Activated CD4-positive, alpha-beta T cell treated with anti-CD3 and anti-CD28 coated beads, Interleukin-2, amount 10 ng/mL, durations not matched to agents 24 days and 14 days (primary cell): ENCODE data around the gene TRIO. TPM values are rescaled to one million over a fixed set of nuclear protein-coding genes. Genes with fewer than 3 reads are reported as not detected.

Source experiments
- DNase-seq: peaks from one replicate; pipeline ENCODE4 v3.0.0; 2022
- H3K27ac Mint-ChIP-seq: one replicate; pipeline ENCODE4 v1.8.0; 2022; ENCODE audit warnings: mild to moderate bottlenecking, mixed read lengths
- H3K27me3 Mint-ChIP-seq: one replicate; pipeline ENCODE4 v1.8.0; 2022; ENCODE audit warnings: mixed read lengths
- H3K36me3 Mint-ChIP-seq: one replicate; pipeline ENCODE4 v1.8.0; 2022; ENCODE audit warnings: low read depth, mild to moderate bottlenecking, mixed read lengths
- H3K4me1 Mint-ChIP-seq: one replicate; pipeline ENCODE4 v1.8.0; 2021; ENCODE audit warnings: mixed read lengths
- H3K4me3 Mint-ChIP-seq: one replicate; pipeline ENCODE4 v1.8.0; 2022; ENCODE audit warnings: mild to moderate bottlenecking, moderate library complexity, mixed read lengths
- H3K9me3 Mint-ChIP-seq: one replicate; pipeline ENCODE4 v1.8.0; 2021; ENCODE audit warnings: mixed read lengths
- intact Hi-C: fragments of 100-400 bp; cut with micrococcal nuclease; formaldehyde crosslinking; loops from one replicate; pipeline ENCODE4 v1.15.1; 2023
- total RNA-seq: library from RNA; stranded (reverse); gene quantifications from 2 replicates; pipeline ENCODE4 v1.2.3, GENCODE V29; 2022

TRIO gene
- total RNA-seq, 1 donor from 2014 or later, result 14.0 TPM

DNA sequence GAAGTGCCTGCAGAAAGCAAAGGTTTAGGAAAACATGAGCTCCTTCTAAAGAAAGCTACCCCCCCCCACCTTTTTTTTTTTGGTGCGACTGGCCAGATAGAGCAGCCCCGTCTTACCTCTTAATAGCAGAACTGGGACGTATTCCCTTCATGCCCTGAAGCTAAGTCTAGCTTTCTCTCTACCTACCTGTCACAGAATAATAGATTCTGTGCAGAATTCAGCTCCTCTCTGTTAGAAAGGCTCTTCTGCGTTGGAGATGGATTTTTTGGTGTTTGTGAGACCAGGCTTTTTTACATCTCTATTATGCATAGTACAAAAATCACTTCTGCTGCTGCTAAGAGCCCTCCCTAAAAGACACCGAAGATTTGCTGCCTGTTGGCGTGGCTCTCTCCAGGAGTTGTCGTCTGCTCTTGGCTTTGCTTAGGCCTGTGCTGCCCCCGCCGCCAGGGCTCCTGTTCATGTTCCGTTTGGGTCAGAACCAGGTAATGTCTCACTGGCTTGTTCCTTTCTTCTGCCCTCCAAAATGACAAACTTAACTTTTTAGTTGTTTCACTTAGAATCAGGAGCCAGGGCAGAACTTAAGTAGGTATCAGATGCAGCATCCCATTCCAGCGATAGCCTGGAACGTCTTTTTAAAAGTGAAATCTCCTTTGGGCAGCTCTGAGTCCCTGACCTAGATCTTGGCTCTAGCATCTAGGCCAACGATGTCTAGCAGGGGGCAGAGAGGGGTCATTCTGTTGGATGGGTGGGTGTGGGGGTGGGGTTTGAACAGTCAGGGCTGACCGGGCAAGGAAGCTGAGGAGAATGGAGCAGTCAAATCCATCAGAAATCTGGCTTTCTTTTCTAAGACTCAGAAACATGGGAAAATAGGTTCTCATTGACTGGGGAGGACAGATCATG is 2.5 kb downstream of the TRIO start:
- H3K4me3 Mint-ChIP-seq, result peak overlapping the region; percentile 87
- H3K9me3 Mint-ChIP-seq, result peaks cover 4% of the 10 kb centered on the region
- H3K36me3 Mint-ChIP-seq, result peaks cover 4% of the 10 kb centered on the region
- DNase-seq, result no peak
- peaks cover 62% of the 10 kb centered on the region for H3K27me3 Mint-ChIP-seq
- H3K4me1 Mint-ChIP-seq, result peaks cover 10% of the 10 kb centered on the region
- intact Hi-C loops, result loop anchor here (10.0 kb wide), 2 partner anchors 519 to 729 kb away; partner anchors contain the start of genes ANKH and OTULIN
- H3K27ac Mint-ChIP-seq, result no peak overlapping the region

DNA sequence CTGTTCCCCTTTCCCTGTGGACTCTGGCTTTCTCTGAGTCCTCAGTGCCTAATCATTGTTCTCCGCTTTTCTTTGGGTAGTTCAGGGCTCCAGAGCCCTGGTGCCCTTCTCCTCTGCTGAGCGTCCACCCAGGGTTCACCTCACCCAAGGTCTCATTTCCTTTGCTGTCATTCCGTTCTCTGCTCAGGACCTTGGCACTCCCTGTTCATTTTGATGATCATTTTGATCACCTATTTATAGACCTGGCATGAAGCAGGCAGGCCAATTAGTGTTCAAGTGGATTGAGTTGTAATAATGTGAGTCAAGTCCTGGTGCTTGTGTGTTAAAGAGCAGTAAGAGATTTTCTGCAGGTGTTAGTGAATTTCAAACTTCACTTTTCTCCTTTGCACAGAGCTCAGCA is 3.6 kb downstream of the TRIO start:
- peaks cover 61% of the 10 kb centered on the region for H3K27me3 Mint-ChIP-seq

DNA sequence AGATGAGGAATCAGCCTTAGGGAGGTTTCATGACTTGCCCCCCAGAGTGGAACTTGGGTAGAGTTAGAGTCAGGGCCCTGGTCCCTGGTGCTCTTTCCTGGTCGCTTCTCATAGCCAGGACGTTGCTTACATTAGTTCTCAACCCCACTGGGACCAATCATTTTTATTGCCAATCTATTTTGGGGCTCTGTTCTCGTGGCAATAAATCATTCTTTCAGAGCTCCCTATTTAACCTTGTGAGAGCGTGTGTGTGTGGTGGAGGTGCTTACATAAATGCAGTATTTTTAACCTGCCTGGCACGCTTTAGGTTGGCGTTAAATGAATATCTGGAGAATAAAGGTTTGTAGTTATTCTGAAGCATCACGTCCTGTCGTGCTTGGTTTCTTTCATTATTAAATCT is 4.1 kb downstream of the TRIO start:
- no peak overlapping the region for H3K27ac Mint-ChIP-seq
- peaks cover 60% of the 10 kb centered on the region for H3K27me3 Mint-ChIP-seq
- no peak for DNase-seq
- H3K9me3 Mint-ChIP-seq, result peaks cover 3% of the 10 kb centered on the region
- H3K4me1 Mint-ChIP-seq, result peaks cover 9% of the 10 kb centered on the region
- peaks cover 2% of the 10 kb centered on the region for H3K36me3 Mint-ChIP-seq
- intact Hi-C loops, result loop anchor here (10.0 kb wide), 2 partner anchors 518 to 728 kb away; partner anchors contain the start of genes ANKH and OTULIN
- no peak overlapping the region for H3K4me3 Mint-ChIP-seq

More for the DNA sequence above, 3.6 kb downstream of the TRIO start:
- Mint-ChIP-seq H3K4me1 (peaks cover 10% of the 10 kb centered on the region), H3K27ac (no peak overlapping the region), H3K4me3 (no peak overlapping the region), H3K9me3 (peaks cover 4% of the 10 kb centered on the region), H3K36me3 (peaks cover 2% of the 10 kb centered on the region)
- intact Hi-C loops, result loop anchor here (10.0 kb wide), 2 partner anchors 518 to 728 kb away; partner anchors contain the start of genes ANKH and OTULIN
- DNase-seq, result no peak

DNA sequence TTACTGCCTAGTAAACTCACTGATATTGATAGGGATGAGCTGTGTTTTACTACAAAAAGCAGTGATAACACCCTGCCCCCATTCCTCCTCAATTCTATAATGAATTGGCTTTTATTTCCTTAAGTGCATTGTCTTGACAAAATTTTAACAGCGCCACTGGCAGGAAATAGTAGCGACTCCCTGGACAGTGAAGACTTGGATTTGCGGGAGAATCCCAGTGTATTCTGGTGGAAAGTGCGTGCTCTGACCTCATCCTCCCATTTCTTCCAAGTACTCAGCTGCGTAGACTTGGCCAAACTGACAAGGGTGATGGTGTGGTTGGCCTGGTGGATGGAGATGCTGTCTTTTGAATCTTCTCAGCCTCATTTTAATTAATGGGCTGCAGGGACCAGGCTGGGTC is 5.3 kb downstream of the TRIO start:
- no peak for DNase-seq
- Mint-ChIP-seq H3K4me3 (no peak overlapping the region), H3K36me3 (peaks cover 2% of the 10 kb centered on the region), H3K27ac (no peak overlapping the region), H3K27me3 (peaks cover 56% of the 10 kb centered on the region), H3K4me1 (peaks cover 6% of the 10 kb centered on the region), H3K9me3 (no peaks in the 10 kb centered on the region)
- intact Hi-C loops, result loop anchor here (10.0 kb wide), 2 partner anchors 516 to 726 kb away; partner anchors contain the start of genes ANKH and OTULIN

DNA sequence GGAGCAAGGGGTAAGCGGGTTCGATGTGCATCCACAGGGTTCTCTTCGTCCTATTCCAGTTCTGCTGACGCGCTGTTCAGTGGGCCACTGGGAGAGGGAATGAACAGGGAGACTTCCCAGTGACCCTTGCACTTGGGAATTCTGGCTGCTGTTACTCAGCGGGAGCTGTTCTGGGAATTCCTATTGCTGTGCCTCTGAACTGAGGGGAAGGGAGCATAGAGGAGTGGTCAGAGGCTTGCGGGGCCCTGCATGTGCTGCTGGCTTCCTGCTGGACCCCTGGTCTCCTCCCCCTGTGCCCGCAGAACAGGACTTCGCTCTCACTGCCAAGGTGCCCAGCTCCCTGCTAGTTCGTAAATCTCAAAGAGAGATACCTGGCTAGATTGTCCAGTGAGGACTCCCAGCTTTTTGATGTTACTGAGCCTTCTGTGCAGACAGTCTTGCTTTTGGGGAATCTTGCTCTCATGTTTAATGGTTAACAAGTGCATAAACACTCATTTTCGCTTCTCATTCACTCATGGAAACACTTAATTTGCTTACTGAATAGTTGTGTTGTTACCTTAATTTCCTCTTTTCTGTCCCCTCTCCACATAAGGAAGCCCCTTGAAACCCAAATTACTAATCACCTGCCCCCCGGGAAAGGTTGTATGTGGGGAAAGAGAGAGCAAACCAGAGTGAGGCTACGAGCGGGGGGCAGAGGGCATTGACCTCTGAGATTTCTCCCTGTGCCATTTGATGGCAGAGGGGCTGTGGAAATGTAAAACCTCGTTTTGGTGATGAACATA is 5.9 kb downstream of the TRIO start:
- Mint-ChIP-seq H3K27me3 (peaks cover 58% of the 10 kb centered on the region), H3K4me3 (no peak overlapping the region), H3K9me3 (no peaks in the 10 kb centered on the region), H3K4me1 (peaks cover 6% of the 10 kb centered on the region), H3K27ac (no peak overlapping the region), H3K36me3 (peaks cover 2% of the 10 kb centered on the region)
- intact Hi-C loops, result loop anchor here (10.0 kb wide), 2 partner anchors 516 to 726 kb away; partner anchors contain the start of genes ANKH and OTULIN
- no peak for DNase-seq

DNA sequence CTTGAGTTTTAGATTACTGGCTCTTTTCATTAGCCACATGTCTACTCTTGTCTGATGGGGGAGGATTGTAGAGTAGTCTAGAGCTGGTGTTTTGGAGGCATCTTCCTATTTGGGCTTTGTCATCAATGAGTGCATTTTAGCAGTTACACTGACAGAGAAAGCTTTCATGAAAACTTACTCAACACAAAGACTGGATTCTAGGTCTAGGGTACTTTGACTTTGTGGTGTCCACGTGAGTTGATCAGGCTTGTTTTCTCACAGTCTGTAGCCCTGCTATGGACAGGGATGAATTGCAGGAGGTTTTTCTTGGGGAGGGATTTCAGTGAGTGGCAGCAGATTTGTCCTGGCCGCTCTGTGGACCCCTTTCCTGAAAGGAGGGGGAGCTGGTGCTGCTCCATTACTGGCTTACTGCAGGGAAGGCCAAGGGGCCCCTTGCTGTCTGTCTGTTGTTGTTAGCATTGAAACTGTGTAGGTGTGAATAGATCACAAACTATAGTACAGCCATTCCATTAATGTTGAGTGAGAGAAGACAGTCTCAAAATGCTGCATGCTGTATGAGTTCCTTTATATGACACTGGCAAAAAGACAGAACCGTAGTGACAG is 6.6 kb downstream of the TRIO start:
- peaks cover 4% of the 10 kb centered on the region for H3K4me1 Mint-ChIP-seq
- no peak overlapping the region for H3K4me3 Mint-ChIP-seq
- intact Hi-C loops, result loop anchor here (10.0 kb wide), 2 partner anchors 515 to 725 kb away; partner anchors contain the start of genes ANKH and OTULIN
- peaks cover 2% of the 10 kb centered on the region for H3K36me3 Mint-ChIP-seq
- H3K9me3 Mint-ChIP-seq, result no peaks in the 10 kb centered on the region
- no peak overlapping the region for H3K27ac Mint-ChIP-seq
- peaks cover 60% of the 10 kb centered on the region for H3K27me3 Mint-ChIP-seq
- no peak for DNase-seq

DNA sequence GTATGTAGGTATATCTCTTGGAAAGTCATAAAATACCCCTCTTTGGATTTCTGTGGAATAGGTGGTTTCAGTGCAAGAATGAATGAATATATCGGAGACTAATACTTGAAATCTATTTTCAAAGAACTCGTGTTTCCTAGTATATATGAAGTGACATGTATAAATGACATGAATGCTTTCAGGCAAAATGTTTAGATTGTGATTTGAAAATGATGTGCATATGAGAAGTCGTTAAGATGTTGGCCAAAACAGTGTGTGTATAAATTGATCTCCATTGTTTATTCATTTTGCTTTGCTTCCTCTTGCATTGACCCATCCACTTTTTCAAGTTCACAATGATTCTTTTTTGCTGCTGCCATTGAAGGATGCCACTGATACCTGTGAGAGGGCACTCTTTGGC is 8.3 kb downstream of the TRIO start:
- intact Hi-C loops, result no loop called here
- H3K4me1 Mint-ChIP-seq, result no peaks in the 10 kb centered on the region
- no peak overlapping the region for H3K4me3 Mint-ChIP-seq
- DNase-seq, result no peak
- H3K9me3 Mint-ChIP-seq, result no peaks in the 10 kb centered on the region
- no peaks in the 10 kb centered on the region for H3K36me3 Mint-ChIP-seq
- no peak overlapping the region for H3K27ac Mint-ChIP-seq
- peaks cover 45% of the 10 kb centered on the region for H3K27me3 Mint-ChIP-seq

DNA sequence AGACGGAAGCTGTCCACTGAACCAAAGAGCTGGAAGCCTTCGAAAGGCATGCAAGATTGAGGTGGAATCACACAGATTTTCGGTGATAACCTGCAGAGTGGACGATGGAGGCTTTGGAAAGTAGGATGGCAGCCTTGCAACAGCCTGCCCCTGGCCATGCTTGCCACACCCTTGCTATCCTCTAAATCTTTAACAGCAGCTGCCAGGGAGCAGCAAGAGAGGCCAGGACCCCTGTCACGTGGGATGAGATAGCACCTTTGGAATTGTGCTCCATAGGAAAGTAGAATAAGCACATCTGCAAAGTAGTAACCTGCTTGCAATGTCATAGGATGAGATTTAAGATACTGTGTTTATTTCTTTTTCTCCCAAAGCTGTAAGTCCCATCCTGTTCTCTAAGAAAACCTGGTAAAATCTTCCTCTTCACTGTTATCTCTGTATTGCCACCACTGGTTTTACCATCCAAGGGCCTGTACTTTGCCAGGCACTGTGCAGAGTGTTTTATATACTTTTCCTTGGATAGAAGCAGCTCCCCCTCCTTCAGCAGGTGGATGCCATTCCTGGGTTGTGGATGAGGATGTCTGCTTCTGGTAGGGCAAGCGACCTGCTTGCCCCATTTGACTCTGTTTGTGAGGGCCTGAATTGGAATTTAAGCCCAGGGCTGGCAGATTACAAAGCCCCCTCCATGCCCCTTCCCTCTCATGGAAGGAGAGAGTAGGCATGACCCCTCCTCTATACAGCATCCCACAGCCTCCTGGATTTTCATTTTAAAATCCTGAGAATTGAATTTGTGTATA is 10.1 kb downstream of the TRIO start:
- H3K36me3 Mint-ChIP-seq, result no peaks in the 10 kb centered on the region
- no peaks in the 10 kb centered on the region for H3K9me3 Mint-ChIP-seq
- H3K27me3 Mint-ChIP-seq, result peaks cover 31% of the 10 kb centered on the region
- intact Hi-C loops, result no loop called here
- DNase-seq, result no peak
- no peaks in the 10 kb centered on the region for H3K4me1 Mint-ChIP-seq
- no peak overlapping the region for H3K27ac Mint-ChIP-seq
- H3K4me3 Mint-ChIP-seq, result no peak overlapping the region

DNA sequence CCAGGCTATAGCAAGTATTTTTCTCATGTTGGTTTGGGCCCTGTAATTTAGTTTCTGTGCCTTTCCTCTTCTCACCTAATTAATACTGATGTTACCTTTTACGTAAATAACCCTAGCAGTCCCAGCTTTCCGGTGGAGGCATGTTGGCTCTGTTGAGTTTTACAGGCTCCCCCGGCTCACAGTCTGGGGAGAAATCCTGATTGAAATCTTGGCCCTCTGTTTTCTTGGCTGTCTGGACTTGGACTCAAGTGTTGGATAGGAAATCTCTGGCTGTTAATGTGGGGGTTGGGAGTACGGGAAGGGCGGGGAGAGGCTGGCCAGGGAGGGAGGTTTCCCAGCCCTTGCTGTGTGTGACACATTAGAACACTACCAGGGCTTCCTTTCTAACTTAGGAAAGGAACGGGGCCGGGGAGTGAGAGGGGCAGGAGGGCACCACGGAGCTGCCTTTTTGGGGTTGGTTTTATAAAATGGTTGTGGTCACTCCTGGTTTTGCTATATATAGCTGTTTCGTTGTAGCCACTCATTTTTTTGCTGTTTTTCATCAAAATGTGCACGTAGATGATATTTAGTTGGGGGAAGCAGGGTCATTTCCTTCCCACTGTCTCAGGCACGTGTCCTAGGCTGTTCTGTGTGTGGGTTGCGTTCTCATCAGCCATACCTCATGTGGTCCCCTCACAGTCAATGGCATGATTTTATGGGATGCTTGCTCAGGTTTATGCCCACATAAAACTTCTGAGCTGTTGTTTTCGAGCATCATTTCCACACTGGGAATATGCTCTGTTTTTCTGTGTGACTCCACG is 11.0 kb downstream of the TRIO start:
- no peak for DNase-seq
- Mint-ChIP-seq H3K4me1 (no peaks in the 10 kb centered on the region), H3K36me3 (no peaks in the 10 kb centered on the region), H3K27ac (no peak overlapping the region), H3K27me3 (peaks cover 24% of the 10 kb centered on the region), H3K4me3 (no peak overlapping the region), H3K9me3 (no peaks in the 10 kb centered on the region)
- intact Hi-C loops, result no loop called here

DNA sequence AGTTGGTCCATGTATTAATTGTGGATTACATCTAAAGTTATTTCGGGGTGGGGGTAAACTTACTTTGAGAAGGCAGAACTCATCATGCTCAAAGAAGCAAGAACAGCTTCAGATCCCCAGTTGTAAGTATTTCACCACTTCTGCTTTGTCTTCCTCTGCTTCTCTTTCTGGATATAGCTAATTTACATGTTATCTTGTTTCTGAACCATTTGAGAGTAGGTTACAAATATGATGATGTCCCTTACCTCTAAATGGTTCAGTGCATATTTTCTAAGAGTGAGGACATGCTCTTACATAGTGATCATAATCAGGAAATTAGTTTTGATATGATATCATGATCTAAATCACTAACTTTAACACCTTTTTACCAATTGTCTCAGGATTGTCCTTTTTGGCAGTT is 11.9 kb downstream of the TRIO start:
- Mint-ChIP-seq H3K4me1 (no peaks in the 10 kb centered on the region), H3K27ac (no peak overlapping the region), H3K9me3 (no peaks in the 10 kb centered on the region), H3K36me3 (no peaks in the 10 kb centered on the region), H3K27me3 (peaks cover 14% of the 10 kb centered on the region), H3K4me3 (no peak overlapping the region)
- intact Hi-C loops, result no loop called here
- DNase-seq, result no peak

DNA sequence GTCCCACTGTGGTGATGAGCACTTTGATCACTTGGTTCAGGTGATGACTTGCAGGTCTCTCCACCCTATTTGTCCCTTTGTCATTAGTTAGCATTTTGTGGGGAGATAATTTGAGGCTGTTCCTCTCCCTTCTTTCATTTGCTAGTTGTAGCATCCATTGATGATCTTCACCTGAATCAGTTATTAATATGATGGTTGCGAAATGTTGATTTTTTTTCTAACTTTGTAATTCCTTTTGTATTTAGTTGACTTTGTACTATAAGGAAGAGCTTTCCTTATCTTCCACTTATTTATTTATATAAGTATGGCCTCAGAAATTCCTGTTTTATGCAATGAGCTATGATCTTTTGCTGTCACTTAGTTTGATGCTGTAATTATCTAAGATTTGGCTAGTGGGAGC is 12.6 kb downstream of the TRIO start:
- intact Hi-C loops, result no loop called here
- no peaks in the 10 kb centered on the region for H3K4me1 Mint-ChIP-seq
- H3K4me3 Mint-ChIP-seq, result no peak overlapping the region
- no peaks in the 10 kb centered on the region for H3K36me3 Mint-ChIP-seq
- no peak for DNase-seq
- H3K27ac Mint-ChIP-seq, result no peak overlapping the region
- H3K27me3 Mint-ChIP-seq, result peaks cover 14% of the 10 kb centered on the region
- H3K9me3 Mint-ChIP-seq, result no peaks in the 10 kb centered on the region

DNA sequence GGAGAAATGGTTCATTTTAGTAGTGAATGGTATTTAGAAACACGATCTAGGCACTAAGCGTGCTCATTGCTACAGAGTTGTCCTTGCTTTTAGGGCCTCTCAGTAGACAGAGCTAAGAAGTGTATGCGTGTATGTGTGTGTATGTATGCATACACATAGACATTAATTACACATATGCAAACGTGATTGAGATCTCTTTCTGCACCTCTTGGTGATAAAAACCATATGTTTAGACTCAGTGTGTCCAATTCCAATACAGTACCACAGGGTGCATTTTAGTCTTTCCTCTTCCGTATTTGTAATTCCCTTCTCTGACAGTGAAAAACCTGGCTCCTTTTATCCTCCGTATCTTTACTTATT is 13.1 kb downstream of the TRIO start:
- H3K4me3 Mint-ChIP-seq, result no peak overlapping the region
- peaks cover 14% of the 10 kb centered on the region for H3K27me3 Mint-ChIP-seq
- H3K36me3 Mint-ChIP-seq, result no peaks in the 10 kb centered on the region
- H3K4me1 Mint-ChIP-seq, result no peaks in the 10 kb centered on the region
- H3K9me3 Mint-ChIP-seq, result no peaks in the 10 kb centered on the region
- no peak for DNase-seq
- intact Hi-C loops, result no loop called here
- no peak overlapping the region for H3K27ac Mint-ChIP-seq
